Forelimb muscle (tissue), 1 donor: ENCODE results near the gene NR5A2. TPM values are rescaled to one million over a fixed set of nuclear protein-coding genes. Genes with fewer than 3 reads are reported as not detected.
A peak's percentile ranks its signal among the peaks of the same experiment; 100 is the strongest.
"Not testable (repeated sequence)": the region's sequence is repeated elsewhere in the genome, so short reads cannot be mapped to it uniquely, and the experiment has no call there.

Experiments used
- DNase-seq: peaks from one replicate; pipeline ENCODE4 v3.0.0-alpha.2; 2013; ENCODE audit warnings: low read depth
- polyA plus RNA-seq: library from polyadenylated mRNA; unstranded; fragments of 120-200 nt; gene quantifications from one replicate; pipeline ENCODE4 v1.2.1, GENCODE V29; 2013; ENCODE audit not compliant: insufficient read length

NR5A2 gene
- polyA plus RNA-seq, 1 donor: 1.7 TPM

DNA sequence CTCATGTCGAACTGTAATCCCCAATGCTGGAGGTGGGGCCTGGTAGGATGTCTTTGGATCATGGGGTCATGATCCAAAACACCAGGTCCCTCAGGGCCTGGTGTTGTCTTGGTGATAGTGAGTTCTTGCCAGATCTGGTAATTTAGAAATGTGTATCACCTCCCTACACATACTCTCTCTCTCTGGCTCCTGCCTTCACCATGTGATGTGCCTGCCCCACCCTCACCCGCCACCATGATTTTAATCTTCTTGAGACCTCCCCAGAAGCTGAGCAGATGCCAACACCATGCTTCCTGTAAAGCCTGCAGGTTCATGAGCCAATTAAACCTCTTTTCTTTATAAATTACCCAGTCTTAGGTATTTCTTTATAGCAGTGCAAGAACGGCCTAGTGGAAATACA, 136.4 kb downstream of the NR5A2 start:
- DNase-seq: no peak

DNA sequence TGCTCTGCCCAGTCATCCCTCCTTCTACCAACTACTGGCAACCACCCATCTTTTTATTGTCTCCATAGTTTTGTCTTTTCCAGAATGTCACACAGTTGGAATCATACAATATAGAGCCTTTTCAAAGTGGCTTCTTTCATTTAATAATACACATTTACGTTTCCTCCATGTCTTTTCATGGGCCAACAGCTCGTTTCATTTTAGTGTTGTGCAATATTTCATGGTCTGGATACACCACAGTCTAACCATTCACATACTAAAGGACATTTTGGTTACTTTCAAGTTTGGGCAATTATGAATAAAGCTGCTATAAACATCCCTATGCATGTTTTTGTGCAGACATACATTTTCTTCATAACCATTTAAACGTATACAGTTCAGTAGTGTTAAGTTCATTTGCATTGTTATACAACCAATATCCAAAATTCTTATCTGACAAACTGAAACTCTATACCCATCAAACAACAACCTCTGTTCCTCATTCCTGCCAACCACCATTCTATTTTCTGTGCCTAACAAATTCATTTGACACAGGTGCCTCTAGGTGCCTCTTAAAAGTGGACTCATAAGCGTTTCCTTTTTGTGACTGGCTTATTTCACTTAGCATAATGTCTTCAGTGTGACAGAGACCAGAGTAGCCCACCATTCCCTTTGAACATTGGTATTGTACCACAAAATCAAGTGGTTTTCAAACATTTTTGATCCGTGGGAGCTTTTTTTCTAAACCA, 138.1 kb downstream of the NR5A2 start:
- DNase-seq: no peak

DNA sequence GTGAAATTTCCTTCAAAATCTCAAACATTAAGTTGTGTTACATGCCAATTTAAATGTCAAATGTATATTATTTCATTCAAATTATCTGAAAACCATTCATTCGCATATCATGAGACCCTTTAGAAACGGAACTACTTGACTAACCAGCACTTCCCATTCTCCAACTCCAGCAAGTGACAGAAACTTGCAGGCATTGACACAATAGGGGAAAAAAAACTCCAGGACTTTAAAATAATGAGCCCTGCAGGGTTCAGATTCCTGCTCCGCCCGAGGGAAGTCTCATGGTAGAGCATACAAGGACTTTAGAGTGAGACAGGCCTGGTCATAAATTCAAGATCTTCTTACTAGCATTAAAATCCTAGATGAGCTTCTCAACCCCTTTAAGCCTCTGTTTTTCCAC, 138.9 kb downstream of the NR5A2 start:
- DNase-seq: no peak

DNA sequence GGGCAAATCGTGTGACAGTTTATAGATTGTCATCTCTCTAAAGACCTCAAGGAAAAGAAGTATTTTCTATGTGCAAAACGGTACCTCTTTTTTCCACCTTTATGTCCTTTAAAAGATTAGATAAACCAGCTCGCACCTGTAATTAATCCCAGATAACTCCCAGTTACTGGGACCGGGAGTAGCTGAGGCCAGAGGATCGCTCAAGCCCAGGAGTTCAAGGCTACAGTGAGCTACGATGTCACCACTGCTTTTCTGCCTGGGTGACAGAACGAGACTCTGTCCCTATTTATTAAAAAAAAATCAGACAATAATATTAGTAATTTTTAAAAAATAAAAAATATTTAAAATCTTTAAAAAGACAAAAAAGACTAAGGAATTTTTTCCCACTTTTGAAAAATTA, 141.4 kb downstream of the NR5A2 start:
- no peak for DNase-seq

DNA sequence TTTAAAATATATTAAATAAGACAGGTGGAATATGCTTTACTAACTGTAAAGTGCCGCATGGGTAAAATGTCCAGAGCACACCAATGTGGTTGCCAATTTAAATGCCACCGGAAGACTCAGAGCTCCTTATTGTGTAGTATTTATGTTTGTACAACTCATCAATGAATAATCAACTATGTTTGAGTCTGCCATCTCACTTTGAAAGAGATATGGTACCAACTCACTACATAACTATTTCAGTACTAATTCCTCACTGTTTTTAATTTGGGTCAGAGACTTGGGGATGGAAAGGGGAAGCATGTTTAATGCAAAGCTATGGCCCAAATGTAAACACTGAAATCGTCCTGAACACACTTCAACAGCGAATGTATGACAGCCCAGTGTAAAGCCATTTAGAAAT, 144.8 kb downstream of the NR5A2 start:
- no peak for DNase-seq

DNA sequence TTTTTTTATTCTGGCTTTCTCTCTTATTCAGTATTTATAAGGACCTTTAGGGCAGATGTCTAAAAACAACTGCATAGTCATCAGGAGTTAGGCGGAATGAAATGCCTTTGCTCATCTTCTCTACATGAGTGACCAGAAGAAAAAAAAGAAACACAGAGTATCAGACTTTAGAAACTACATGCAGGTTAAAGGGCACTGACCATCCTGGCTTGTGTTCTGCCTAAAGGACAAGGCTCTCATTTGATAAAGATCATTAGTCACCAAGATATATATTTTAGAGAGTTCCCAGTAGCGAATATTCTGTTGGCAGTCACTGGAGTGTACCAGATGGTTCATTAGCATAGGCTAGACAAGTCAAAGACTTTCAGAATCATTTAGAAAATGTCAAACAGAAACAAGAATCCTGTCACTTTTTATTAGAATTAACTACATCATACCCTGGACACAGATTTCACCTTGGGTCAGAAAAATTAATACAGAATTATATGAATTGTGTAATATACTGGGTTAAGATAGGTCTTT, 145.6 kb downstream of the NR5A2 start:
- DNase-seq: no peak

DNA sequence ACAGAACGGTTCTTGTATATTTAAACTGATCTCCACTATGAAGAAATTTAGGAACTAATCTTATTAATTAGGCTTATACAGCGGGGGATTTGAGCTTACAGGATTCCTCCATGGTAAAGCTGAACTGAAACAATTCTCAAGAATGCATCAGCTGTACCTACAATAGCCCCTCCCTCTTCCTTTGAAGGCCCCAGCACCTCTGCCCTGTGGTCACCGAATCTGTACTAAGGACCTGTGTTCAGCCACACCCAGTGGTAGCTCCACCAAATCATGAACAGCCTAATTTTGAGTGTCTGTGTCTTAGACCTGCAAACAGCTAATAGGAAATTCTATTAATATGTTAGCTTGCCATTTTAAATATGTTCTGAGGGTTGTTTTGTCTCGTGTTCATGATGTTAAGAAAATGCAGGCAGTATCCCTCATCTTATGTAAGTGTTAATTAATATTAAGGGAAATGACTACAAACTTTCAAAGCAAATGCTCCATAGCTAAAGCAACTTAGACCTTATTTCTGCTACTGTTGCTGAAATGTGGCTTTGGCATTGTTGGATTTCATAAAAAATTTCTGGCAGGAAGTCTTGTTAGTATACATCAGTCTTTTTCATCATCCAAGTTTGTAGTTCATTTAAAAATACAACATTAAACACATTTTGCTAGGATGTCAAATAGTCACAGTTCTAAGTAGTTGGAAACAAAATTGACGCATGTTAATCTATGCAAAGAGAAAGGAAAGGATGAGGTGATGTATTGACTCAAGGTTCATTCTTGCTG, 147.2 kb downstream of the NR5A2 start:
- no peak for DNase-seq

DNA sequence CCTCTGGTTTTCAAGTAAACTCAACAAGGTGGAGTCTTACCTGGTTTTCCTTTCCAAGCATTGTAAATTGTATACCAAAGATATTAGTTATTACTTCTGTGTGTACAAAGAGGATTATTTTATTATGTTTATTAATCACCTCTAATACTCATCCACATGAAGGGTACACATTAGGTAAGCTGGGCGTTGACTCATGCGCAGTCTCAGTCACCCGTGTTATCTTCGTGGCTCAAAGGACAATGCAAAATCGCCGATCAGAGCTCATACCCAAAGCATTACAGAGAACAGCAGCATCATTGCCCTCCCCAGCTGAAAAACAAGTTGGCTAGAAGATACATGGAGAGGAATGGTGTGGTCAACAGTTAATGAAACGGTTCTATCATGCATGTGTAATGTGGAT, 148.7 kb downstream of the NR5A2 start:
- no peak for DNase-seq

DNA sequence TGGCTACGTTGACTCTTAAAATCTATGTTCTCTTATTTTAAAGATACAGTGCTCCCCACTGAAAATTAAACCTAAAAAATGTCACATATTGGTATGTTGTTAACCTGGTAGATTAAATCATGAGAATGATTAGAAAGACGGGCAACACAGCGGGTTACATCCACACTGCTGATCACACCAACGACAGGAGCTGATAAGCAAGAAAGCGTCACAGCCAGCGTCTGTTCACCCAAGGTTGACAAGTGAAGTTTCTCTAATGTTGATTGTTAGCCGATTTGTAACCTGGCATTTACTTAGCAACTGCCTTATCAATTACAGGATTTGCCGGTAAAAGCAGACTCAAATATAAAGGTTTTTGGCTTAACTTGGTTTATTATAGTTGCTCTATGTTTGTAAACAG, 149.3 kb downstream of the NR5A2 start:
- DNase-seq: no peak

DNA sequence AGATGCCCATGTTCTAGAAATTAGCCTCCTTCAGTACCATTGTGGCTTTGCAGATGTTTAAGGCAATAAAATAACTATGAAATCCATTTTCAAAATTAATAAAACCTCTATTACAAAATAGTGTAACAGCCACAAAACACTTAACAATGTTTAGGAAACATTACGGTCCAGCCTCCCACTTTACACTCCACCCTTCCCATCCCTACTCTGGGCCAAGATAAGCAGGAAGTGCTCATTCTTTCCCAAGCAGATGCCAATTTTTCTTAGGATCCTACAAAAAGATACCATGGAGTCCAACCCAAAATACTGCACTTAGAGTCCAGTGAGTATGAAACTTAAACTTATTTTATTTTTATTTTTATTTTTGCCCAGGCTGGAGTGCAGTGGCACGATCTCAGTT, 150.8 kb downstream of the NR5A2 start:
- no peak for DNase-seq

DNA sequence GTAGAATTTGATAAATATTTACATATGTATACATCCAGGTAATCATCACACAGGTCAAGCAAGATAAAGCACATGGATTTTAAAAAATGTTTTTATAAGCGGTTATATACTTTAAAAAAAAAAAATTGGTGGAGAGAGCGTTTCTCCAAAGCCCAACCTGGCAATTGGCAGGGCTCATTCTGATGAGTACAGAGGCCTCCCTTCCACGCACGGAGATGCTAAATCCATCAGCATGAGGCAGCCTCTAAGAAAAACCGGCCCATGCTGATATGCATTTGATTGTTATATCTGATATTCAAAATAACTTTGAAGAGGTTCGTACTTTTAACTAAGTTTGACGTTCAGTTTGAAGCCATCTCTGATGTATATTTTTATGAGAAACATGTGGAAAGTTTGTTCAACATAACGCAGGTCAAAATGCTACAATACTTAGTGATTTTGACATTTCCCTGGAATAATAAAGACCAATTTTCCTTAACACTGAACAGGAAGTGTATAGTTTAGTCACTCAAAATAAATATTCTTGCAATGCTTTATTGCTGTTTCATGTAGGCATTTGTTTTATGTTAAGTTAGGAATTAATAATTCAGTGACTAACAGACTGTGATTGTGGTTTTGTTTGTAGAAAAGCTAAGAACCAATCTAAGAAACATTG, 151.7 kb downstream of the NR5A2 start:
- no peak for DNase-seq

DNA sequence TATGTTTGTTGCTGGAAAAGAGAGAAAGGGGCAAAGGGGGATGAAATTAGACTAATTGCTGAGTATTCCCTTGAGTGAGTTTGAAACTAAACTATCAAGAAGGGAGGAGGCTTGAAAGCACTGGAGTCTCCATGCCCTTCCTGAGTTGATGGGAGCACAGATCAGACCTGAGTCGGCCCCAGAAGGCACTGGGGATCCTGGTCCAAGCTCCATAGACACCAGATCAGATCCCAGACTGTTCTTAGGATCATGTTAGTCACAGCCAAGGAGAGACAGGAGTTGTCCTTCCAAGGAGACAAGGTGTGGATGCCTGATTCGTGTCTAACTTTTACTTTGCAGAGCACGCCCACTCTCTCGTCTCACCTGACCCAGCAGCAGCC, 152.3 kb downstream of the NR5A2 start:
- no peak for DNase-seq

DNA sequence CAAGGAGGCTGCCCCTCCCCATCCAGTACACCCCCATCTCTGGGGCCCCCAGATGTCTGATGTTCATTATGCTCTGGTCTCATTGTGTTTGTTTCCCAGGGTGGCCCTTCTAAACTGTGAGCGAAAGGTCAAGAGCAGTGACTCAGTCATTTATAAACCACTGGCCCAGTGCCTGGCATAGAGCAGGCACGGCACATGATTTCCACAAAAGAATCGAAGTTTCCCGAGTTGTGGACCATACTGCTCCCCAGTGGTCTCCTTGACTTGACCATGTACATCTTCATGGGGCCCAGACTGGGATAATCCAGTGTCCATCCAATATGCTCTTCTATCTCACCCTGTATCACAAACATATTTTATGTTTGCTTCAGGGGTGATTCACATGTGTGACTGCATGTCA, 153.3 kb downstream of the NR5A2 start:
- DNase-seq: no peak

DNA sequence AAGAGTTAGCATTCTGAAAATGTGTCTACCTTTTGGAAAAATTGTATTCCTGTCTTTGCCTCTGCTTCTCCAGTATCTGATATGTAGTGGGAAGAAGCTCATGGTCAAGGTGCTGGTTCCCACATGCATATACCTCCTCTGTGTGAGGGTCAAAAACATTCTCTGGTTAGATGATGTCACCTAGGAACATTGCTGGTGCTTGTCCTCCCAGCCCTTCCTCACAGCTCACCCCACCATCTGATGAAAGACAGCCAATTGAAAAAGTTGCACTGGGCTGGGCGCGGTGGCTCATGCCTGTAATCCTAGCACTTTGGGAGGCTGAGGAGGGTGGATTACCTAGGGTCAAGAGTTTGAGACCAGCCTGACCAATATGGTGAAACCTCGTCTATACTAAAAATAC, 154.4 kb downstream of the NR5A2 start:
- DNase-seq: no peak

DNA sequence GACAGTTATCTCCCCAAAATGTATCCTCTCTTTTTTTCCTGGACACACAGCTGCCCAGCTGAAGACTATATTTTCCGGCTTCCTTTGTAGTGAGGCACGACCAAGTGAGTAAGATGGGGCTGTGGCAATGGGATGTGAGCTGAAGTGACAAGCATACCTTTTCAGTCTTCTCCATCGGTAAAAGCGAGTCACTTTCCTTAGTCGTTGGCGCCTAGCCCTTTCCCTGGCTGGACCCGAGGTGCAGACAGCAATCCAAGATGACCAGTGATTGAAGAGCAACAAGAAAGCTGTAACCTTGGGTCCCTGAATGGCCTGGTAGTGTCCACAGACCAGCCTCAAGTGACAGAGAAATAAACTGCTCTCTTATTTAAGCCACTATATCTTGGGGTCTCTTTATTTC, 155.2 kb downstream of the NR5A2 start:
- DNase-seq: no peak

DNA sequence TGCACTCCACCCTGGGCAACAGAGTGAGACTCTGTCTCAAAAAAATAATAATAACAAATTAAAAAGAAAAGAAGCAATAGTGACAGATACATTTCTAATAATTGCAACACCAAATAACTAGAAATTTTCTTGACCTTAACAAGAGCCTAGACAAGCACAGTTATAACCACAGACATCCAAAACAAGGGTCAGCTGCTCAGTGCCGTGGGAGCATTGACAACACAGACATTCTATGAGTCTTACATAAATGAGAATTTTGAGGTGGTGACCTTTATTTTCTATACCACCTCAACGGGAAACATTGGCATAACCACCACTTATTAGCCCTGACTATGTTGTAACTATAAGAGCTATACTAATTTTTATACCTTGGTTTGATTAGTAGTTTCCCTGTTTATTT, 156.1 kb downstream of the NR5A2 start:
- DNase-seq: no peak

DNA sequence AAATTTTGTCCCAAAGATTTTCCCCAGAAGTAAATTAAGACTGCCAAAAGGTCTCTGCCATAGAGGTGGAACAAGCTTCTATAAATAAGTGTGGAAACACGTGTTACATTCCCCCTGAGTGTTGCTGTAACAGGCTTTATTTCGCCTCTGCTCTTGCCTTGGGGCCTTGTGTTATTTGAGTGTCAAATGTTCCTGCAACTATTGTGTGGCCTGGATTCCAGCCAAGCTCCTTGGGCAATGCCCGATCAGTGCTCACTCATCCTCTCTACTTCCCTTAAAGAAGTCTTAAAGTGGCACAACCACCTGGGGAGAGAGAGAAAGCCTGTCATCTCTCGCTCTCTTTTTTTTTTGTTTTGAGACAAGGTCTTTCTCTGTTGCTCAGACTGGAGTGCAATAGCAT, 156.7 kb downstream of the NR5A2 start:
- peak; percentile 28 for DNase-seq

DNA sequence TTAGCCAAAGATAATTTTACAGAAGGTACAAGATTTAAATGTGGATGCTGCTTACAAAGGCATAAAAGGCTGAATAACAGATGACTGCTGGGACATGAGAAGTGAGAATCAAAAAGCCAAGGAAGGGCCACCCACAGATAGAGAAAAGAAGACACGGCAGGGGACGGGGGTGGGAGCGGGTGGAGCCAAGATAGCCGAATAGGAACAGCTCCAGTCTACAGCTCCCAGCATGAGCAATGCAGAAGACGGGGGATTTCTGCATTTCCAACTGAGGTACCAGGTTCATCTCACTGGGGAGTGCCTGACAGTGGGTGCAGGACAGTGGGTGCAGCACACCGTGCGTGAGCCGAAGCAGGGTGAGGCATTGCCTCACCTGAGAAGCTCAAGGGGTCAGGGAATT, 157.7 kb downstream of the NR5A2 start:
- not testable (repeated sequence) for DNase-seq

DNA sequence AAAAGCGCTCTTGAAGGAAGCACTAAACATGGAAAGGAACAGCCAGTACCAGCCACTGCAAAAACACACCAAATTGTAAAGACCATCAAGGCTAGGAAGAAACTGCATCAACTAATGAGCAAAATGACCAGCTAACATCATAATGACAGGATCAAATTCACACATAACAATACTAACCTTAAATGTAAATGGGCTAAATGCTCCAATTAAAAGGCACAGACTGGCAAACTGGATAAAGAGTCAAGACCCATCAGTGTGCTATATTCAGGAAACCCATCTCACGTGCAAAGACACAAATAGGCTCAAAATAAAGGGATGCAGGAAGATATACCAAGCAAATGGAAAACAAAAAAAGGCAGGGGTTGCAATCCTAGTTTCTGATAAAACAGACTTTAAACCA, 159.8 kb downstream of the NR5A2 start:
- DNase-seq: not testable (repeated sequence)

DNA sequence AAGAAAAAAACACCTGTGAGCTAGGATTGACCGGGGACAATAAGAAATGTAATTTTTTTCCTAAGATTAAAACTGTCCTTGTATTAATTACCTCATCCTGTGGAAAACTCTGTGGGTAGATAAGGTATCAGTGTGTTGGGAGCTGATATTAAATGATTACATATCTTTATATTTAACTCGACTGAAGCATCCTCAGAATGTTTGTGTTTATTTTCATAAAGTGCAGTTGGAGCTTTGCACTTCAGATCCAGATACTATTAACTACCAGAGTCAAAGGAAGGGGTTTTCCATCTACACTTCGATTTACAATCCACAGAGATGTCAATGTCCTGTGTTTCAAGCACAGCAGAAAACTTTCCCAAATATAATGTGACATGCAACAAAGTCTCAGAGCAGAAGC, 164.5 kb downstream of the NR5A2 start:
- no peak for DNase-seq

DNA sequence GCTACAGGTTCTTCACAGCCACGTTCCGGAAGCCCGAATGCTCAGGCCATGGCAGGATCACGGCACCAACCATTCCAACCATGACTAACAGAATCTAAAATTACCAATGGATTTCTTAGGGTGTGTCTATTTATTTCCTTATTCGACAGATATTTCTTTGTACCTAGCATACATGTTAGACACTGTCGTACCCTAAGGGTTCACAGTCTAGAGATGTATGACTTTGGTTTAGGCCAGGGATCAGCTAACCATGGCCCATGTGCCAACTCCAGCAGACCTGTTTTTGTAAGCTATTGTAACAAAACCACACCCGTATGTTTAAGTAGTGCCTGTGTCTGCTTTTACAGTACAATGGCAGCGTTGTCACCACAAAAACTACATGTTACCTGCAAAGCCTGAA, 167.0 kb downstream of the NR5A2 start:
- DNase-seq: no peak

DNA sequence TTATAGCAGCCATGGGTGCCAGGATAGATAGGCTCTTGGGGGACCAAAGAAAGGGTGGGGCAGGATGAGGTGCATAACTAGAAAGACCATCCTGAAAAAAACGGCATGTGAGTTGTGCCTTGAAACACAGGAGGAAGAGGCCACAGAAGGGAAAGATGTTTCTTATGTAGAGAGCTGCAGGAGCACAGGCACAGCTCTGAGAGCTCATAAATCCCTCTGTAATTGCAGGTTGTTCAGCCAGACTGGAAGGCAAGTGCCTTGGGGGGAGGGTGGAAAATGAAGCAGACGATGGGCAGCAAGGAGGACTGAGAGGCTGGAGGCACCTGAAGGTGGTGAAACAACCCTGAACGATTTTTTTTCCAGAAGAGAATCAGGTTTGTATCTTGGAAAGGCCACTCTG, 170.7 kb downstream of the NR5A2 start:
- DNase-seq: no peak
